Mammary epithelial cell (primary cell): ENCODE data around the gene SLC9A4.

Experiments
- CTCF ChIP-seq, 2 donors: IDR thresholded peaks in 1 of 2; conservative IDR thresholded peaks in 1 of 2; 2 replicates each; pipeline ENCODE4 v1.5.1; 2011 to 2012; ENCODE audit warnings: inconsistent platforms in 2 of 2, low read length in 2 of 2, mild to moderate bottlenecking in 2 of 2, control low read depth in 1 of 2, low read depth in 1 of 2; ENCODE audit not compliant: insufficient read depth in 1 of 2; ENCODE audit errors: extremely low read depth in 1 of 2
- EZH2 ChIP-seq: IDR thresholded peaks from 2 replicates; pipeline ENCODE4 v1.6.1; 2012; ENCODE audit warnings: low read length, inconsistent platforms, borderline replicate concordance

GRCh38 chr2:102512161-102512560 is 39.1 kb downstream of the SLC9A4 start:
- TF ChIP-seq CTCF (conservative IDR thresholded peaks at IDR 0.05 in 1 of 2, IDR thresholded peaks at IDR 0.05 in 1 of 2; ENCODE audit: extremely low read depth in 1 of 2, insufficient read depth in 1 of 2, low read depth in 1 of 2, low read length in 2 of 2): no peak
- TF ChIP-seq EZH2: no peak
